ENCODE data around the gene STEAP1B.

The STEAP1B gene

DNA sequence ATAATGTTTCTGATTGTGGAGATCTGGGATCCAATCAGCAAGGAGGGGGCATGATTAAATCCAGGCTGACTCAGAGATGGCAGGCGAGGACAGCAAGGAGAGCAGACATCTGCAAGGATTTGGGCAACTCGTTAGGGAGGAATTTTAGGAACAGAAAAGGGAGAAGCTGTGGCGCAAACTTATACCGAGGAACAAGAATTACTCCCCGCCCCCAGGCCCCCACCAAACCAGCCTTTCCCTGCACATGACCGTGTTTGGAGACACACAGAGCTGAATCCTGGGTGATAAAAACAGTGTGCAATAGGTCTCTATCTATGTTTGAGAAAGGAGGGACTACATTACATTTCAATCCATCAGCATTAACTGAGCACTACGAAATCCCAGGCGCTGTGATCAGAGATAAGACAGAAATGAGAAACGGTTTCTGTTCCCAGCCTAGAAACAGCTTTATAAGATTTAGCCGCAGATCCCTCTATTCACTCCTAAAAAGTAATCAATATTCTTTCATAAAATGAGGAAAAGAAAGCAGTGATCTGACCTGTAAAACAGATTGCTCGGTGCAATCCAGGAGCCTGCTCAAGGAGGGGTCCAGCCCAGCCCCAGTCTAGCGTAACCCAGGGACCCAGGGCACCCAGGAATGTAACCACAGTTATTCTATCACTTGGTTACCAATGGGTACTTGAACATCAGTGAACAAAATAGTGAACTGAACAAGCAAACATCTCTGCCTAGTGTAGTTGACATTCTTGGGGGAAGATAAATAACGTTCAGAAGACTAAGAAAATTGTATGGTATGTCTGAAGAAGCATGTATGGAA, 105.9 kb downstream of the STEAP1B start:
- Histone ChIP-seq H3K9me3 (ENCODE audit: control insufficient read depth, low read length) (no peaks in the 10 kb centered on the region), H3K4me3 (ENCODE audit: insufficient read depth, low read depth, low read length) (no peak overlapping the region), H3K4me1 (ENCODE audit: control insufficient read depth, insufficient read depth, low read length) (no peaks in the 10 kb centered on the region), H3K36me3 (ENCODE audit: control insufficient read depth, insufficient read depth, low read length) (no peaks in the 10 kb centered on the region), H3K27ac (ENCODE audit: insufficient read depth, low read depth, low read length, poor library complexity, severe bottlenecking) (no peak overlapping the region), H3K27me3 (ENCODE audit: control insufficient read depth, insufficient read depth, low read length, poor library complexity, severe bottlenecking) (no peaks in the 10 kb centered on the region)
- 84 to 85% methylated on average over 12 to 13 of the region's 13 CpGs for WGBS, 2 experiments

DNA sequence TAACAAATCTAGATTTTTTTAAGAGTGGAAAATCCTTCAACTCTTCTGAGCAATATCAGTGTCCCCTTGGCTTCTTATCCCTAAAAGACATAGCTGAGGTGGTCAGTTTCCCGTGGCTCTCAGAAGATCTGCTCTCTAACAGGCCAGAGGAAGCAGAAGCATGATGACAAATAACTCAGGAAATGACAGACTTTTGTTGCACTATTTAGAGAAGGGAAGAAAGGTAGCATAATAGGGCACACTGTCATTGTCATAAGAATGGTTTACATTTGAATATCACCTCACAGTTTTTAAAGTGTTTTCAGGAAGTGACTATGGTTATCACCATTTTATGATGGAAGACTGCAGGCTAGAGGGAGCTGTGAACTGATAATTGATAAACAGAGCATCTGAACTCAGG, 109.5 kb downstream of the STEAP1B start:
- H3K27ac ChIP-seq (ENCODE audit: insufficient read depth, low read depth, low read length, poor library complexity, severe bottlenecking), result no peak overlapping the region
- no peaks in the 10 kb centered on the region for H3K27me3 ChIP-seq (ENCODE audit: control insufficient read depth, insufficient read depth, low read length, poor library complexity, severe bottlenecking)
- no peak overlapping the region for H3K4me3 ChIP-seq (ENCODE audit: insufficient read depth, low read depth, low read length)
- H3K9me3 ChIP-seq (ENCODE audit: control insufficient read depth, low read length), result no peaks in the 10 kb centered on the region
- H3K4me1 ChIP-seq (ENCODE audit: control insufficient read depth, insufficient read depth, low read length), result no peaks in the 10 kb centered on the region
- no peaks in the 10 kb centered on the region for H3K36me3 ChIP-seq (ENCODE audit: control insufficient read depth, insufficient read depth, low read length)
- 67 to 78% methylated on average over 1 of the region's 1 CpG for WGBS, 2 experiments

DNA sequence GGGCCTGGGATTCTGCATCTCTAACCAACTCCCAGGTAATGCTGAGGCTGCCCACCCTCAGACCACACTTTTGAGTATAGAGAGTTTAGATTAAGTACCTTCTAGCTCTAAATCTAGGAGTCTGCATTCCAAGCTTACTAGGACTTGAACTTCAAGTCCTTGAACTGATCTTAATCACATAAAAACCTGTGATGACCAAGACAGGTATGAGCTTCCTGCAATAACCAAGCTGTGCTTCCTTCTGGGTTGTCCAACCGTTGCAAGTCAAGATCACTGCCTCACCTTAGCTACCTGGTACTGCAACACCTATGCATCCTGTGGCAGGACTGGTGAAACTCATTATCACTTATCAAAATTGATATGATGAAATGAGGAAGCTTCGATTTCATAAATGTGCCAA, 110.1 kb downstream of the STEAP1B start:
- WGBS, 2 experiments, result 96 to 98% methylated on average over 2 of the region's 2 CpGs
- no peaks in the 10 kb centered on the region for H3K4me1 ChIP-seq (ENCODE audit: control insufficient read depth, insufficient read depth, low read length)
- no peak overlapping the region for H3K27ac ChIP-seq (ENCODE audit: insufficient read depth, low read depth, low read length, poor library complexity, severe bottlenecking)
- H3K27me3 ChIP-seq (ENCODE audit: control insufficient read depth, insufficient read depth, low read length, poor library complexity, severe bottlenecking), result no peaks in the 10 kb centered on the region
- H3K4me3 ChIP-seq (ENCODE audit: insufficient read depth, low read depth, low read length), result no peak overlapping the region
- no peaks in the 10 kb centered on the region for H3K9me3 ChIP-seq (ENCODE audit: control insufficient read depth, low read length)
- no peaks in the 10 kb centered on the region for H3K36me3 ChIP-seq (ENCODE audit: control insufficient read depth, insufficient read depth, low read length)

DNA sequence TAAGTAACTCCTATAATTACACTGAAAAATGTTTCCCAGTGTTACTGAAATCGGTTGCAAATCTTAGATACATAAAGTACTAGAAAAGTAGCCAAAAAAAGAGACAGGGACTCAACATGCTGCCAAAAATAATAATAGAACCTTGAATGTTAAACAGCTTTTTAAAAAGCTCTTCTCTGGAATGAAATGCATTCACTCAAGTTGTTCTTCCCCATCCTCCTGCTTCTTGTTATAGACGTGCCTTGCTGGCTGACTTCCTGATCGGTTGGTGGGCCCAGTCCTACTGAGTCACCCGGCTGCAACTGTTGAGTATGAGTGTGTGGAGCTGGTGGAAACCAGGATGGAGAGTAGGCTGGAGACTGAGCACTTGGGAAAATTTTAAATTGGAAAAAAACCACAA, 112.4 kb downstream of the STEAP1B start:
- Histone ChIP-seq H3K9me3 (ENCODE audit: control insufficient read depth, low read length) (no peaks in the 10 kb centered on the region), H3K4me1 (ENCODE audit: control insufficient read depth, insufficient read depth, low read length) (no peaks in the 10 kb centered on the region), H3K27me3 (ENCODE audit: control insufficient read depth, insufficient read depth, low read length, poor library complexity, severe bottlenecking) (no peaks in the 10 kb centered on the region), H3K36me3 (ENCODE audit: control insufficient read depth, insufficient read depth, low read length) (no peaks in the 10 kb centered on the region), H3K4me3 (ENCODE audit: insufficient read depth, low read depth, low read length) (no peak overlapping the region), H3K27ac (ENCODE audit: insufficient read depth, low read depth, low read length, poor library complexity, severe bottlenecking) (no peak overlapping the region)
- WGBS, 2 experiments, result 91 to 95% methylated on average over 4 of the region's 4 CpGs

DNA sequence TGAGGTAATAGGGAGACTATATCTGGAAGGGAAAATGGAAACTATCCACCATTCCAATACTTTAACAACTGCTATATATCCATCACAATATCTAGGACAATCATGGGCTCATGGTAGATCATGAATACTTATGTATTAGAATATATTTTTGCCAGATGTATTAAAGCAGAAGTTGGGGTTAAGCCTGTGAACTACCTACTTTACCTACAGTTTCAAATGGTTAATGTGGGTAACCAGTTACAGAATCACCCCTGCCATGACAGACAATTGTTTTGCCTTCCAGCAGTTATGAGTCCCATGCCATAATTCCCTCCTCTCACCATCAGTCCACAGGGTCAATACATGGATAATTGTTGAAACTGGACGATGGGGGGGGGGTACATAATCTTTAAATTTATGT, 113.1 kb downstream of the STEAP1B start:
- no peak overlapping the region for H3K4me3 ChIP-seq (ENCODE audit: insufficient read depth, low read depth, low read length)
- H3K27me3 ChIP-seq (ENCODE audit: control insufficient read depth, insufficient read depth, low read length, poor library complexity, severe bottlenecking), result no peaks in the 10 kb centered on the region
- no CpG with 5 or more reads among the region's 1 CpG for WGBS, 2 experiments
- H3K27ac ChIP-seq (ENCODE audit: insufficient read depth, low read depth, low read length, poor library complexity, severe bottlenecking), result no peak overlapping the region
- H3K9me3 ChIP-seq (ENCODE audit: control insufficient read depth, low read length), result no peaks in the 10 kb centered on the region
- no peaks in the 10 kb centered on the region for H3K36me3 ChIP-seq (ENCODE audit: control insufficient read depth, insufficient read depth, low read length)
- no peaks in the 10 kb centered on the region for H3K4me1 ChIP-seq (ENCODE audit: control insufficient read depth, insufficient read depth, low read length)

DNA sequence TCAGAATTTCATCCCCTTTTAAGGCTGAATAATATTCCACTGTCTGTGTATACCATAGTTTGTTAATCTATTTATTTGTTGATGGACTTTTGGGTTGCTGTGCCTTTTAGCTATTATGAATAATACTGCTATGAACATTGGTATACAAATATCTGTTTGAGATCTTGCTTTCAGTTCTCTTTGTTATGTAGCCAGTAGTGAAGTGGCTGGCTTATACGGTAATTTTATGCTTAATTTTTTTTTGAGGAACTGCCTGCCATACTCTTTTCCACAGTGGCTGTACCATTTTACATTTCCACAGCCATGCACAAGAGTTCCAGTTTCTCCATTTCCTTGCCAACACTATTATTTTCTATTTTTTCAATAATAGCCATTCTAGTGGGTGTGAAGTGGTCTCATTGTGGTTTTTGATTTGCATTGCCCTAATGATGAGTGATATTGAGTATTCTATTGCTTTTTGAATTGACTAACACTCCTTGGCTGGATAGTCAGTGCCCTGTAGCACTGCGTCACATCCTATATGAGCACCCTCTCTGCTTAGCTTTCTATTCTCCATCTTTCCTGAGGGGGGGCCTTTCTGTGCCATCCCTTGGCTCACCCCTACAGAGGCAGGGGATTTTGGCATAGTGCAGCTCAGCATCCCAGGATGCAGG, 113.7 kb downstream of the STEAP1B start:
- Histone ChIP-seq H3K36me3 (ENCODE audit: control insufficient read depth, insufficient read depth, low read length) (no peaks in the 10 kb centered on the region), H3K9me3 (ENCODE audit: control insufficient read depth, low read length) (no peaks in the 10 kb centered on the region), H3K4me1 (ENCODE audit: control insufficient read depth, insufficient read depth, low read length) (no peaks in the 10 kb centered on the region), H3K27ac (ENCODE audit: insufficient read depth, low read depth, low read length, poor library complexity, severe bottlenecking) (no peak overlapping the region), H3K27me3 (ENCODE audit: control insufficient read depth, insufficient read depth, low read length, poor library complexity, severe bottlenecking) (no peaks in the 10 kb centered on the region), H3K4me3 (ENCODE audit: insufficient read depth, low read depth, low read length) (no peak overlapping the region)
- WGBS, 2 experiments, result 88 to 100% methylated on average over 2 of the region's 2 CpGs

DNA sequence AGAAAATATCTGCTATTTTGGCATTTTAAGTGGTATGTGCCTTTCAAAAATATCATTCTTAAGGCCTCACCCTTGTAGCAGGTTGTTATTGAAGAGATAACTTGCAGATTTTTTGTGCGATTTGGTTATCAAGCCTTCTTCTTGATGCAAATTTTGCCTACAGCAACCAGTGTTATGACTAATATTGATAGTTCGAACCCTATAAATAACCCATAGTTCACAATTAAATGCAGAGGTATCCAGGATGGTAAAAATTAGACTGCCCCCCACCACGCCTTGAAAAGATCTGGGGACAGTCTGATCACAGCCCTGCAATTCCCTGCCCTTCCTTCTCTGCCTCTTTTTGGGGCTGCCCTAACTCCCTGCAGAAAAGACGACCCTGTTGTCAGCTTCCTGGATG, 114.7 kb downstream of the STEAP1B start:
- H3K4me1 ChIP-seq (ENCODE audit: control insufficient read depth, insufficient read depth, low read length), result no peaks in the 10 kb centered on the region
- H3K4me3 ChIP-seq (ENCODE audit: insufficient read depth, low read depth, low read length), result no peak overlapping the region
- H3K36me3 ChIP-seq (ENCODE audit: control insufficient read depth, insufficient read depth, low read length), result no peaks in the 10 kb centered on the region
- H3K27ac ChIP-seq (ENCODE audit: insufficient read depth, low read depth, low read length, poor library complexity, severe bottlenecking), result no peak overlapping the region
- no peaks in the 10 kb centered on the region for H3K9me3 ChIP-seq (ENCODE audit: control insufficient read depth, low read length)
- no peaks in the 10 kb centered on the region for H3K27me3 ChIP-seq (ENCODE audit: control insufficient read depth, insufficient read depth, low read length, poor library complexity, severe bottlenecking)
- WGBS, 2 experiments, result 88 to 90% methylated on average over 3 to 4 of the region's 4 CpGs

DNA sequence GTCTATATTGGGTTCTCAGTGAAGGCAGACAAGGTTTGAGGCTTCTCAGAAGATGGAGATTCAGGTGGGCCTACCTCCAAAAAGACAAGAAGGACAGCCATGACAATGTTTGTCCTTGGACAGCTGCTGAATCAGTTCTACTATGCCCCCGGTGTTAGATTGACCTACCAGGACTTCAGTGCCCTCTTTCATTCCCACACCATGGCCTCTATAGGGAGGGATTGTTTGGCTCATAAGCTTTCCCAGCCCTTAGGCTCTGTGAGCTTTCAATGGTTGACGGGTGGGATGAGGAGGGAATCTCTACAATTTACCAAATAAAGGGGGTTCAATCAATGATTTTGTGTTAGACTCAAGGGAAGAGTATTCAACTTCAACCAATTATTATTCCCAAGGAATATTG, 119.7 kb downstream of the STEAP1B start:
- Histone ChIP-seq H3K27ac (ENCODE audit: insufficient read depth, low read depth, low read length, poor library complexity, severe bottlenecking) (no peak overlapping the region), H3K9me3 (ENCODE audit: control insufficient read depth, low read length) (no peaks in the 10 kb centered on the region), H3K36me3 (ENCODE audit: control insufficient read depth, insufficient read depth, low read length) (no peaks in the 10 kb centered on the region), H3K4me1 (ENCODE audit: control insufficient read depth, insufficient read depth, low read length) (no peaks in the 10 kb centered on the region), H3K27me3 (ENCODE audit: control insufficient read depth, insufficient read depth, low read length, poor library complexity, severe bottlenecking) (no peaks in the 10 kb centered on the region), H3K4me3 (ENCODE audit: insufficient read depth, low read depth, low read length) (no peak overlapping the region)
- WGBS, 2 experiments, result 93 to 94% methylated on average over 1 to 2 of the region's 2 CpGs

DNA sequence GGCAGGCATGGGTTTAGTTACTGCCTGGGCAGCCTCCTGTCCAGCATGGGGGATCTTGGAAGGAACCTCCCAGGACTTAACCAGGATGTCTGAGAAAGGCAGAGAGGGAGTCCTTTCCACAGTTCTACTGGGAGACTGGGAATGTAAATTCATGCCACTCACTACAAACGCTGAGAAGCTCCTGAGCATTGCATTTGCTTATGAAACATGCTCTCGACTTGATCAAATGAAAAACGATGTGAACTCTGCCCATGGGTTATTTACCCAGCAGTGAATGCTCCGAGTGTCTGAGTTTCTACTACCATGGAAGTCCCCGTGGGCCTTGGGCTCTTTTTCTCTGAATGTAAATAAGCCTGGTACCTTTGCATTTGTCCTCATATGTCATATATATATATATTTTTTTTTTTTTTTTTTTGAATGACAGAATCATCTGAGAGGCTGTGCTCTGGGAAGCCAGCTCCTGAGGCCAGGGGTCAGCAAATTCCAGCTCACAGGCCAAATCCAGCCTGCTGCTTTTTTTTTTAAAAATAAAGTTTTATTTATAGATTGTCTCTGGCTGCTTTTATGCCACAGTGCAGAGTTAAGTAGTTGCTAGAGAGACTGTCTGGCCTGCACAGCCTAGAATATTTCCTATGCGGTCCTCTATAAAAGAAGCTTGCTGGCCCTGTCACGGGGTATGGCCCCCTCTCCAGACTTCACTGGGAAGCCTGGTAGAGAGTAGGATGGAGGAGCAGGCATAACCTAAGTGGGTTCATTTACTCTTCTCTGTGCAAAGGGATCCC, 121.6 kb downstream of the STEAP1B start:
- H3K9me3 ChIP-seq (ENCODE audit: control insufficient read depth, low read length), result no peaks in the 10 kb centered on the region
- no peaks in the 10 kb centered on the region for H3K4me1 ChIP-seq (ENCODE audit: control insufficient read depth, insufficient read depth, low read length)
- no peaks in the 10 kb centered on the region for H3K36me3 ChIP-seq (ENCODE audit: control insufficient read depth, insufficient read depth, low read length)
- H3K27me3 ChIP-seq (ENCODE audit: control insufficient read depth, insufficient read depth, low read length, poor library complexity, severe bottlenecking), result no peaks in the 10 kb centered on the region
- no peak overlapping the region for H3K4me3 ChIP-seq (ENCODE audit: insufficient read depth, low read depth, low read length)
- no peak overlapping the region for H3K27ac ChIP-seq (ENCODE audit: insufficient read depth, low read depth, low read length, poor library complexity, severe bottlenecking)
- 86 to 88% methylated on average over 7 of the region's 7 CpGs for WGBS, 2 experiments

DNA sequence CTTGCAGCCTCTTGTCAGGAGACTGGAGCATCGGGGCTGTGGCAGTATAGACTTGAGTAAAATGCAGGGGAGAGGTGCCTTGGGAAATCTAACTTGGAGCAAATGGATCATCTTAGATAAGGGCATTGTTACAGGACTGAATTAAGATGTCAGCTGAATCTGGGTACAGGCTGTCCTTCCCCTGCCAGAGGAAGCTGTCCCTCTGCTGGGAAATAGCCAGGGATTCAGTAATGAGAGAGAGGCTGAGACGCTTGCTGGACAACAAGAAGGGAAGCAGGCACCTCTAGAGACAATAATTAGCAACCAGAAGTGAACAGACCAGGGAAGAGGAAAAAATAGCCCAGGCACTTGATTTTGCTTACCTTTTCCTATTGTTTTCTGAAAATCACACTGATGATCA, 122.3 kb downstream of the STEAP1B start:
- no peak overlapping the region for H3K27ac ChIP-seq (ENCODE audit: insufficient read depth, low read depth, low read length, poor library complexity, severe bottlenecking)
- H3K9me3 ChIP-seq (ENCODE audit: control insufficient read depth, low read length), result no peaks in the 10 kb centered on the region
- H3K4me3 ChIP-seq (ENCODE audit: insufficient read depth, low read depth, low read length), result no peak overlapping the region
- H3K4me1 ChIP-seq (ENCODE audit: control insufficient read depth, insufficient read depth, low read length), result no peaks in the 10 kb centered on the region
- WGBS, 2 experiments, result 88 to 91% methylated on average over 2 of the region's 2 CpGs
- no peaks in the 10 kb centered on the region for H3K36me3 ChIP-seq (ENCODE audit: control insufficient read depth, insufficient read depth, low read length)
- no peaks in the 10 kb centered on the region for H3K27me3 ChIP-seq (ENCODE audit: control insufficient read depth, insufficient read depth, low read length, poor library complexity, severe bottlenecking)
